GM18909 (cell line): ENCODE results near the gene NOL4L.

Experiments used
- ATAC-seq: cut with Tn5 transposase; IDR thresholded peaks from one replicate; pipeline ENCODE4 v1.9.1; 2021; ENCODE audit warnings: mild to moderate bottlenecking; ENCODE audit not compliant: unreplicated experiment, poor library complexity

NOL4L gene

DNA sequence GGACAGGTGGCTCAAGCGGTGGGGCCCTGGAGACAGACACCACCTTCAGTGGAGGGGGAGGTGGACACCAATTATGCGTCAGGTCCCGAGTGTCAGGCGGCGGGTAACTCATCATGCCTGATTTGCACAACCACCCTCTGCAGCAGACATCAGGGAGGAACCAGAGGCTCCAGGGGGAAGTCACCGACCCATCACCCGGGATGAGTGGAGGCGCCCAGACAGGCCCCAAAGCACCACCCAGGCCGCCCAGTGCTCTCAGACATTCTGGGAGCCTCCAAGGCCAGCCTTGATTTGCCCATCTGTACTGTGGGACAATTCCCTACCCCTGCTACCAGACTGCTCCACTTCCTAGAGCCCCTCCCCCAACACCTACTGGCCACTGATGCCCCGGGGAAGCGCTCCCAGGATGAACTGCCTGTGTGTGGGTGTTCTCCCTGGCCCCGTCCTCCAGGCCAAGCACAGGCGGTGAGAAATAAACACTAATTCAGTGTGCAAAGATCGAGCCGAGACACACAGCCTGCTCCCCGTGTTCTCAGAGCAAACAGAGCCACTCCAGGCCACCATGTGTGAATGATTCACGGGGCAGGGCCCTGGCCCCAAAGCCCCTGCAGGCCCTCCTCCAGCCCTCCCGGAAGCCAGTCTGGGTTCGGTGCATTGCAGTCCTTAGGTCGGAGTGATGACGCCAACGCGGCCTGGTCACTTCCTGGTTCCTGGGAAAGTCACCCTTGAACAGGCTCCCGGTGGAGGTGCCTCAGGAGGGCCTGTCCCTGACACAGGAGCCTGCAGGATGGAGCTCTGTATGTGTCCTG, 119.8 kb downstream of the NOL4L start:
- no peak for ATAC-seq

DNA sequence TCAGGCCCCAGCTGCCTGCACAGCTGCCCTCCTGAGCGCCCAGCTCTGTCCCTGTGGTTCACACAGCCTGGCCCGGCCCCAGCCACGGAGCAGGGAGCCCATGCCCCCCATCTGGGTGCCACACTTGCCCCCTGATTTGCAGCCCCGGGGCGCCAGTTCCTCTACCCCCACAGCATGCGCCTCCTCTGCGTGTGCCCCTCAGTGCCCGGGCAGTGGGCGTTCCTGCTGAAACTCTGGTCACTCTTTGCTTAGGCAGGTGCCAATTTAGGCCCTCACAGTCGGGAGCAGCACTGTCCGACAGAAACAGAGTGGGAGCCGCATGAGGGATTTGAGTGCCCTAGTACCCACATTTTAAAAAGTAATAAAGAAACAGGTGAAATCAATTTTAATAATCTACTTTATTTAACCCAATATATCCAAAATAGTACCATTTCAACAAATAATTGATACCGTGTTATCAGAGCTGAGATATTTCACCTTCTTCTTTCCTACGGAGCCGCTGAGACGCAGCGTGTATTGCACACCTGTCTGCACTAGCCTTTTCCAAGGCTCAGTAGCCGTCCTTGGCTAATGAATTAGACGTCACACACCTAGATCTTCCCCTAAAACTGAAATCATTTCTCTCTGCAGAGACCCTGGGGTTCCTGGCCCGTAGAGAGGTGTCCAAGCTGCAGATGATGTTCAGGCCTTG, 120.6 kb downstream of the NOL4L start:
- no peak for ATAC-seq

DNA sequence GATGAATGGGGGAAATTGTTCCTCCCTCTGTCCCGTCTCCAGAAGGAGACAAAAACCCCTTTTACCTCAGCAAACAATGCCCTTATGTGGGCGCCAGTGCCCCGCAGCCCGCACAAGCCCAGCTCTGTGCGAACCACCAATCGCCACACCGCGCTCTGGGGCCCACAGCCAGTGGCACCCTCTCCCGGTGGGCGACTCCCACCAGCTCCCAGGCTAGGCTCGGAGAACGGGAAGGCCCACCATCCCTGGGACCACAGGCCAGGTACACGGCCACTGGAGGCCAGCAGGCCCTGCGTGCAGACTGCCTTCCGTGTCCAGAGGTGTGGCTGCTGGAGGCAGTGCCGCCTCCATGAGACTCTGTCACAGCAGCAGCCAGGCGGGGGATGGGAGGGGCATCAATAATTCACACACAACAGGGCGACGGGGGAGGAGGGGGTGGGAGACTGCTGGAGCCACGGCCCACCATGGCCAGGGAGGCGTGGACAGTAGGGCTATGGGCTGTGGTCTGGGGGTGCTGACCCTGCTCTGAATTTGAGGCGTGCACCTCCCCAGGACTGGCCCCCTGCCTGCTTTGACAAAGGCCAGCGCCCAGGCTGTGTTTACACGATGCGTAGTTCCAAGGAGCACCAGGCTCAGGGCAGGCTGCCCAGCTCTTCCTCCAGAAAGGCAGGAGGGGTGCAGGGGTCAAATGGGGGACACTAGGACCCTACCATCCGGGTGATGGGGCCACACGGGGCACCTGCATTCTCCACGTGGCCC, 121.3 kb downstream of the NOL4L start:
- no peak for ATAC-seq

DNA sequence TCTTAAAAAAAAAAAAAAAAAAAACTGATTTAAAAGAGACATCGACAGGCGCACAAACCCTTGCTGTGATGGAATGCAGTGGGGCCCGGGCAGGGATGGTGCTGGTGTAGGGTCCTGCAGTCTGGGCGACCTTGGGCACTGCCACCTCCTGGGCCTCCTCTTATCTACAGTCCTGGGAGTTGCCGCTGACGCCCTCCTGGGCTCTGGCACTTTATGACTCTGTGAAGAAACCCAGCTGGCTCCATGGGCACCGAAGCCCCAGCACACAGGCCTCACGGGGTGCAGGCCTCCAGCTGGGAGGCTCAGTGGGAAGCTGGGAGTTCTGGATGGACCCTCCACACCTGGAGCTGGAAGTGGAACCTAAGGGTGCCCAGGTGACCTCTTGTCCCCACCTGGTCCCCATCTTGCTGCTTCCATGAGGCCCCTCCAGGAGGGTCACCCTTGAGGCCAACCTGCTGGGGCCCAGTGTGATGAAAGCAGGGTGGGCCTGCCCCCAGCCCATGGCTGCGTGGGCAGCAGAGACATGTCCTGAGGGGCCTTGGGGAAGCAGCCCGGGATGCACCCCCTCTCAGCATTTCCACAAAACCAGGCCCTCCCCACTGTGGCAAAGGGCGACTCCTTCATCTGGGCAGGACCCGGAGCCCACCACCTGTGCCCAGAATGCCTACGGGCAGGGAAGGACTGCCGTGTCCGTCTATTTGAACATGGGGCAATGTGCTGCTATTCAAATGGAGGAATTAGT, 122.1 kb downstream of the NOL4L start:
- no peak for ATAC-seq

DNA sequence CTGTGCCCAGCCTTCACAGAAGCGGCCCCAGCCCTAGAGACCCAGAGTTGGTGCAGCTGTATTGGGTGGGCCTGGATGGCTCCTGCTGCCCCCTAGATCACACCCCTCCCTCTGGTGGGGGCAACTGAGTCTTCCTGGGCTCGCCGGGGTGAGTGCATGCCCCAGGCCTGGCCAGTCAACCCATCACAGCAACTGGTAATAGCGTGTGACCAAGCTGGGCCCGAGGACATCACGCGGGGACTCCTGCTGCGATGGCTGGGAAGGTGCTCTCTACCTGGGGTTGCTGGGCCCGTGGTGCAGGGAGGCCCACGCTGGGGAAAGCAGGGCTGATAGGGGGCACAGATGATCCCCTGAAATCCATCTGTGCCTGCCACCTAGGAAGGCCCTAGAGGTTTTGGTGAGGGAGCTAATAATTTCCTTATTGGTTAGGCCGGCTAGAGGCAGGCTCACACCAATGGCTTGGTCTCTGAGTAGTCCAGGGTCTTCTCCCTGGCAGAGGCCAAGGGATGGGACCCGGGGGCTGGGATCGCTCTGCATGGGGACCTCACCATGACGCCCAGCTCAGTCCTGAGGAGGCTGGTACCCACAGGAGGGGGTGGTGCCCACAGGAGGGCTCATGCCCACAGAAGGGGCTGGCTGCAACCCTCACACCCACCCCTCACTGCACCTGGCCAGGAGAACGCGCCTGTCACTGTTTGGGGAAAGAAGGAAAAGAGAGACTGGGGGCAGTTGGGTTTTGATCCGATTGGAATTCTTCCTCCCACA, 123.1 kb downstream of the NOL4L start:
- no peak for ATAC-seq

DNA sequence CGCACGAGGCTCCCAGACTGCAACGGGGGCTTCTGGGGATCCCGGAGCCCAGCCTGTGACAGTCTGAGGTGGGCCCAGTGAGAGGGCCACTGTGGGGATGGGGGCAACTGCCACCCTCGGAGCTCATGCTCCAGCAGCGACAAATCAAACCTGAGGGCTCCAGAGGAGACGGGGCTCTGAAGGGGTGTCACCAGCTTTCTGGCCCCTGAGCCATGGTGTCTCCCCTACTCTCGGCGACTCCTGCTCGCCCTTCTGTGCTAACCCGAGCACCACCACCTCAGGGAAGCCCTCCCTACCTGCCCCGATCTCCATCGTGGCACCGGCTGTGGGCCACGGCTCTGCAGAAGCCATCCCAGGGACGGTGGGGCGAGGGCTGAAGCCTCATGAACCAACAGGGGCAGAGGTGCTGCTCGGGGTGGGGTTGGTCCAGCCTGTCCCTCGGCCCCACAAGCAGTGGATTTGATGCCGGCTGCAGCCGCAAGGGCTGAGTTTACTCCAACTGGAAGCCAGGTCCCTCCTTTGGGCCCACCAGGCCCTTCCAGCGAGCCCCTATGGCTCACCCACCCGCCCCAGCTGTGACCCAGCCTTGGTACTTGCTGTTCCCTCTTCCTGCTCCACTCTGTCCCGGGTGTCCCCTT, 124.3 kb downstream of the NOL4L start:
- no peak for ATAC-seq

DNA sequence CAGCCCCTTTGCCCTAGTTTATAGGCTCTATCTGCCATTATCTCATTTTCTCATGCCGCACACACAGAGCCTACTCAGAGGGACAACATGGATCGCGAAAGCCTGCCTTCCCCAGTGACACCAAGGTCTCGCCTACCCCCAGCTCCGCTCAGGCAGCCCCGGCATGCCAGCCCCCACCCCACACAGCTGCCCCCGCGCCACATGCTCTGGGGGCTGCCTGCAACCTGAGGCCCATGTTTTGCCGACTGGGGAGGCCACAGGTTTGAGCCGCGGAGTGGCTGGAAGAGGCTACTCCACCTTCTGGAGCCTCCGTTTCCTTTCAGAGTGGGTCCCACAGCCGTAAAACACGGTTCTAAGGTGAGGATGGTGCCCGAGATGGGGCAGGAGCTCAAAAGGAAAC, 124.9 kb downstream of the NOL4L start:
- ATAC-seq: no peak

DNA sequence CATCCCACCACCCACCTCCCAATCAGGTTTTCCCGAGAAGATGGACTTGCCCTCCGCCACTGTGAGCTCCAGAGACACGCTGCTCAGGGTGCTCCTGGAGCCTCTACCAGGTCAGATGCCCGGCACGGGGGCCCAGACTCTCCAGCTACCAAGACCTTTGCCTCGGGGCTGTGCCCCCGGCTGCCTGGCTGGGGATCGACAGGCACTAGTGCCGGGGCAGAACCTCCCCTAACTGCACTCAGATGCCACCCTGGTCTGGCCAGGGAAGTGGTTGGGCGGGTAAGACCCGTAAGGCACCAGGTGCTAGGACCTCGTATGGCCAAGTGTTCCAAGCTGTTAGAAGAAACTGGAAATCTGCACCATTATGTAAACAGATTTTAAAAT, 126.3 kb downstream of the NOL4L start:
- no peak for ATAC-seq

DNA sequence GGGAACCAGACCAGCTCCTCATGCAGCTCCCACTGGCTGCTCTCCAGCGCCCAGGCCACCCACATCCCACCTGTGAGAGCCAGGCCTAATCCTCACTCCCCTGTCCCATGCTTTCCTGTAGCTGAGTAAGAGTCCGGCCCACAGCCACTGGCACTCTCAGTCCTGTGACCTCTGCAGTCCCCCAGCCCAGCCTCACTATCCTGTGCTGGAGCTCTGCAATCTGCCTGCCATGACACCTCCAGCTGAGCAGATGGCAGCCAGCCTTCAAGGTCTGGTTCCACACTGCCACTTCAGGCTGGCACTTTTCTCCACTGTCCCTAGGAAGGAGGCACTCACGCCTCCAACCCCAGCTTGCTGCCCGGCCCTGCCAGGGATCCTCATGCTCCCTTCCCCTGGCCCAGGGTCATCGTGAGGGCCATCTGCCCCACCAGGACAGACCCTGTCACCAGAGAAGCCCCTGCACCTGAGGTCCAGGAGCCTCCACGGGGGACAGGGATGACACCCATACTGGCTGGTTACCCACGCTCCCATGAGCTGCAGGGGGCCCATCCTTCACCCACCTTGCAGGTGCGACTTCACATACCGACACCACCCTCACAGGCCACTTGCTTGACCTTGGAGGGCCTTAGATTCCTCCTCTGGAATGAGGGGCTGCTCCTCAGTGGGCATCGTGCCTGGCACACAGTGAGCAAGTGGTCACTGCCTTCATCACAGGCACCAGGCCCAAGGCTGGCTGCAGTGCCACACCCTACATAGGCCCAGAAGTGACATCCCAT, 126.9 kb downstream of the NOL4L start:
- ATAC-seq: no peak

DNA sequence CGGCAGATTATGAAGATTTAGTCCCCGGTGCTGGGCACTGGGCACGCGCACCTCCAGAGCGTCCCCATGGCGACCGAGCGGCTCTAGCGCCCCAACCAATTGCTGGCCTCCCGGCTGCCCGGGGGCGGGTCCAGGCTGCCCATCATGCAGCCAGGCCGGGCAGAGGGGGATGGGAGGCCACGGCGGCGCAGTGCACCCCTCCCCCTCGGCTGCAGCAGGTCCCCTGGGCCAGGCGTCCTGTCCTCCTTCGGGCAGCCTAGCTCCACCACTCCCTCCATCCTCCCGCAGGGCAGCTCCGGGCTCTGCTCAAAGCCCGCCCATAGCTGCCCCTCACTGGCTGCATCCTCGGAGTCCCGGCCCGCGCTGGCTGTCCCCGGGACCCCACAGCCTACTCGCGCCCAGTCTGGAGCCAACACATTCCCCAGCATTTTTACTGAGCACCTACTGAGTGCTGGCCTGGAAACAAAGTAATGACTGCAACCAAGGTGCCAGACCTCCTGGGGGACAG, 127.6 kb downstream of the NOL4L start:
- ATAC-seq: no peak

DNA sequence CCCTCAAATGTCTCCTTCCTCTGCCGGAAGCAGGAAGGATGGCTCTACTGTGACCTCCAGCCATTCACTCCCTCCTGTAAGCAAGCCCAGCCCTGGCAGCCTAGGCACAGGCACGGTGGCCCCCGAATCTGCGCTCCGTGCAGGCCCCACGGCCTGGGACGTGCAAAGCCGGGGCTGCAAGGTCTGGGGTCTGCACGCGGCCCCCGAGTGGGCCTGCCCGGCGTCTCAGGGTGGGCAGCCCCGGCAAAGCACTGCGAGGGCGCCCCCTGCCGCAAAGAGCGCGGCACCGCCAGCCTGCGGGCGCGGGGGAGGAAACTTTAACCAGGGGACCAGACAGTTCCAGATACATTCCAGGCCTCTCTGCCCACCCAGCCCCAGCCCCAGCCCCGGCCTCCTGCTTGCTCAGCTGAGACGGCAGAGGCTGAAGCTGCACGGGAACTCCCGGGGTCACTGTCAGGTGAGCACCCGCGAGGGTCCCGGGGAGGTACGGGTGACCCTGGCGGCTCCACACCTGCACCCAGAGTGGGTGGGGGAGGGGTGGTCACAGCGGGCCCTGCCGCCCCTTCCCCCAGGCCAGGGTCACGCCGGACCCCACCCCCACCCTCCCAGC, 128.2 kb downstream of the NOL4L start:
- ATAC-seq: no peak

DNA sequence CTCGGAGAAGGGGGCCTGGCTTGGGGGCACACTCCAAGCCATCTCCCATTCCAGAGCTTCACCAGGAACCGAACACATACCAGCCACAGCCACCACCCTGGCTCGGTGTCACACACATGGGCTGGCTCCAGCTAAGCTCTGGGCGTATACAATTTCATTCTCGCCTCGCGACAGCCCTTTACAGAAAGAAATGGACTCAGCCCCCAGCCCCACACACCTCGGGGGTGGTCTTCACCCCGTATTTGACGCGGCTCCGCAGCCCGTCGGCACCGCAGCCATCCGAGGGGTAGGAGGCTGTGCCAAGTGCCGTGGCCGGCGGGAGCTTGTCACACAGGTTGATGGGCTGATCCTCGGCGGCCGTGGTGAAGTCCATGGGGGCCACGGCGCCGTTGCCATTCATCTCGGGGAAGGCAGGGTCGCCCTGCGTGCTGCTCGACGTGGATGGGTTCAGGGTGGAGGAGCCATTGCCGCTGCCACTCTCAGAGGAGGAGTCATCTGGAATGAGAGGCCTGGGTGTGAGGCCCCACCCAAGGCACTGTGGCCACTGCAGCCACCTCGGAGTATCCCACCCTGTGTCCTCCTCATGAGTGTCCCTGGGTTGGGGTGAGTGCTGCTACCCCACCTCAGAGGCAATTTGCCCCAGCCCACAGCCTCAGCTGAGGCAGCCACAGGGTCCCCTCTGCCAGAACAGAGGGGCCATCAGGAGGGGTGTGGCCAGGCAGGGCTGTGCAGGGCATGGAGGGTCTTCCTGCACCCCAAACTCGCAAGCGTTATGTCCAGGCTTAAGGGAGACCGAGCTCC, 129.0 kb downstream of the NOL4L start:
- ATAC-seq: no peak

DNA sequence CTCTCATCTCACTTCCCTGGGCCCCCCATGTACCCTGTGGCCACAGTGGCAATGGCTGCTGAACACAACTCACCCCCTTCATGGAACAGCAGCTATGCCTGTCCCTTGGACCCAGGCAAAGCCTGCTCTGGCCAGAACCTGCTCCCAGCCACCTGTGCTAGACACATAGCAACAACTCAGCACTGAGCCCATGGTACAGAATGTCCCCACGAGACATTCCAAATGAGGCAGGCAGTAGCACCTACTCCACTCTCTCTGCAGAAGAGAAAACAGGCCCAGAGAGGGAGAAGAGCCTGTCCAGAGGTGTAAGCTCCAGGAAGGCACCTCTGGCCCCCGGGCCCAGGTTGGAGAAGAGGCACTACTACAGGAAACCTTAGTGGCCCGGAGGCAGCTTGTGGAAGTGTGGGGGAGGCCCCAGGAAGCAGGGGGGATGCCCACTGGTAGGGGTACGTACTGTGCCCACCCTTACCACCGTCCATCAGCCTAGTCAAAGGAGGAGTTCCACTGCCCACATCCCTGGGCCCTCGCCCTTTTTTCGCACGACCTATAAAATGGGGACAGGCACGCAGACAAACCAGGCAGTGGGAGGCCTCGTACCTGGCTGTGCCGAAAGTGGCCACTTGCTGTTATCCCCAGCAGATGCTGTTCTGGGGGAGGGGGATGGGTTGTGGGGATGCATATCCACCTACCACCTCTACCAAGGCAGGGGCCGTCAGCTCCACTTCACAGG, 129.8 kb downstream of the NOL4L start:
- ATAC-seq: no peak

DNA sequence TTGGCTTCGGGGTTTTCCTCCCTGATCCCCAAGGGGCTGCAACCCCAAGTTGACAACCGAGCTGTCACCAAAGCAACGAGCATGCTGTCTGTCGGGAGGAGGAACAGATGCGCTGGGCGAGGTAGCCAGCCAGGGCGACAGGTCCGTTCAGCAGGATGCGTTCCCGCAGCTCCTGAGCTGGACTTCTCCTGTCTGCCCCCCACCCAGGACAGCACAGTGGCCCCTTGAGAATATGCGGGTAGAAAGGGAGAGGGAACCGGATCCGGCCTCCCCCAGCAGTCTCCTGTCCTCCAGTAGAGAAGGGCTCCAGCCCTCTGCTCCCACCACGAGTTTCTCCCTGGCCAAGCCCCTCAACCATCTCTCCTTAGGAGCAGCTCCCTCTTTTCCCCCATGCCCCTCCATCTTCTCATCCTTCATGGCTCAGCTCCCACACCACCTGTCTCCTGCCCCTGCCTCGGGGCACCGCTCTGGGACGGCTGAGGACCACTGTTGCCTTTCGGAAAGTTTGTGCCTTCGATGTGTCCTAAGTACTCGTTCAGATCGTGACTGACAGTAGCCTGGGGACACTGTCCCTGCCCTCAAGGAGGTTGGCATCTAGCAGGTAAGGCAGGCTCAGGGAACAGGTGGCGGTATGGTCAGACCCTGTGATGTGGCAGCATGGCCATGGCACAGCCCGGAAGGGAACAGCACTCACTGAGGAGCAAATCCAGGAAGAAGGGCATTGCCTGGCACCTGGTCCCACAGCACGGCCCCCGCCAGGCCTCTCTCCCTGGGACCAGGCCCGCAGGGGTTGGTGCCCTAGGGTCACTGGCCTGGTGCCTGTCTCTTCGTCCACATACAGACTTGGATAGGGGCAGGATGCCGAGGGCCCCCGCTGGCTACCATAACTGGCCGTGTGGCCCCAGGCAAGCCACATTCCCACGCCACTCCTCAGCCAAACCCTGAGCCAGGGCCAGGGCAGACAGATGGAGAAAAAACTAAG, 130.7 kb downstream of the NOL4L start:
- ATAC-seq: no peak

DNA sequence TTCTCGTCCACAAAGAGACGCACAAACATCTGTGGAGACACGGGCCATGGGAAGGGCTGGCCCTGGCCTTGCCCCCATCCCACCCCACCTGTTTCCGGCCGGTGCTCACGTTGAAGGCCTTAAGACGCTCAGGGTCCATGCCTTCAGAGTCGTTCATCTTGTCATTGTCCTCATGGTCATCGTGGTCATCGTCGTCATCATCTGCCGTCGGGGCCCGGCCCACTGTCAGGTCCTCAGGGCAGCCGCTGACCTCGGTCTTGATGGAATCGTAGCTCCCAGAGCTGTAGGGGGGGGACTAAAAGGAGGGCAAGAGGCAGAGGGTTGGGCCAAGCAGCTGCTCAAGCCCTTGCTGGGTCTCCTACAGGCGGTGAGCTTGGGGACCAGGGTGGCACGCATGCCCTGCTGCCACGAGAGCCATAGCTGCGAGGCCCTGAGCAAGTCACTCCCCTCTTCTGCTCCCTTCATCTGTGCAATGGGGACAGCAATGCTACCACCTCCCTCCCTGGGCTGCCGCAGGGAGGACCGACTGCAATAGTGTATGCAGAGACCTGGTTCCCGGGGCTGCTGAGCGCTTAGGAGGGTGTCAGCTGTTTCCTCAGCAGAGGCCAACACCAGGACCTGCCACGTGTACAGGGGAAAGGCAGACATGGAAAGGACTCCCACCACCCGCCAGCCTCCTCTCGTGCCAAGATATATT, 131.5 kb downstream of the NOL4L start:
- ATAC-seq: no peak
